Right lobe of liver (tissue), 4 donors: ENCODE results near the gene NUB1.

Source experiments
- POLR2A ChIP-seq: fragments of 450-650 bp; IDR thresholded peaks from one replicate; pipeline ENCODE4 v1.6.1; 2017; ENCODE audit warnings: antibody characterized with exemption, mild to moderate bottlenecking
- TF ChIP-seq, protein P1 (sequence below), 4 donors: fragments of 200-600 bp in 3 of 4; fragments of 450-650 bp in 1 of 4; IDR thresholded peaks; one replicate each; pipeline versions ENCODE4 v1.5.1 to v1.8.0; 2016 to 2022; ENCODE audit warnings: antibody characterized with exemption in 4 of 4, mild to moderate bottlenecking in 2 of 4
- donor health status: DM: no; HTN: no; CAD: no.
- donor health status: DM: no; HTN: no; CAD: no.
- donor health status: DM: no; HTN: yes; CAD: no.

- TF ChIP-seq, protein P1, sequence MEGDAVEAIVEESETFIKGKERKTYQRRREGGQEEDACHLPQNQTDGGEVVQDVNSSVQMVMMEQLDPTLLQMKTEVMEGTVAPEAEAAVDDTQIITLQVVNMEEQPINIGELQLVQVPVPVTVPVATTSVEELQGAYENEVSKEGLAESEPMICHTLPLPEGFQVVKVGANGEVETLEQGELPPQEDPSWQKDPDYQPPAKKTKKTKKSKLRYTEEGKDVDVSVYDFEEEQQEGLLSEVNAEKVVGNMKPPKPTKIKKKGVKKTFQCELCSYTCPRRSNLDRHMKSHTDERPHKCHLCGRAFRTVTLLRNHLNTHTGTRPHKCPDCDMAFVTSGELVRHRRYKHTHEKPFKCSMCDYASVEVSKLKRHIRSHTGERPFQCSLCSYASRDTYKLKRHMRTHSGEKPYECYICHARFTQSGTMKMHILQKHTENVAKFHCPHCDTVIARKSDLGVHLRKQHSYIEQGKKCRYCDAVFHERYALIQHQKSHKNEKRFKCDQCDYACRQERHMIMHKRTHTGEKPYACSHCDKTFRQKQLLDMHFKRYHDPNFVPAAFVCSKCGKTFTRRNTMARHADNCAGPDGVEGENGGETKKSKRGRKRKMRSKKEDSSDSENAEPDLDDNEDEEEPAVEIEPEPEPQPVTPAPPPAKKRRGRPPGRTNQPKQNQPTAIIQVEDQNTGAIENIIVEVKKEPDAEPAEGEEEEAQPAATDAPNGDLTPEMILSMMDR (IDR thresholded peaks at IDR 0.05), result no peak
- no peak for TF ChIP-seq POLR2A
Measured at GRCh38 chr7:151406051-151406875, 64.7 kb downstream of the NUB1 start.
